T47D (cell line): Measurements from ENCODE around the gene RGS9.
"Not testable (repeated sequence)": the region's sequence is repeated elsewhere in the genome, so short reads cannot be mapped to it uniquely, and the experiment has no call there.

Experiments used
- DNase-seq, 2 experiments: peaks; one replicate each; pipeline versions ENCODE4 v3.0.0 to v3.0.0-alpha.2; 2011 to 2012; ENCODE audit warnings: low read depth in 1 of 2, low spot score in 1 of 2
- JUND ChIP-seq: IDR thresholded peaks from 2 replicates; pipeline ENCODE4 v1.6.1; 2012; ENCODE audit warnings: low read depth
- in situ Hi-C: cut with HindIII; loops from 2 replicates; pipeline ENCODE4 v1.10.0; 2016; ENCODE audit warnings: low sequenced_read_pairs, low pct_unique_long_range_greater_than_20kb

Gene RGS9

GRCh38 chr17:65102235-65102634, 34.9 kb upstream of the RGS9 start:
- in situ Hi-C loops = no loop called here
- DNase-seq = no peak
- no peak for TF ChIP-seq JUND

GRCh38 chr17:65102788-65103187, 34.4 kb upstream of the RGS9 start:
- DNase-seq = no peak
- no peak for TF ChIP-seq JUND
- in situ Hi-C loops = no loop called here

DNA sequence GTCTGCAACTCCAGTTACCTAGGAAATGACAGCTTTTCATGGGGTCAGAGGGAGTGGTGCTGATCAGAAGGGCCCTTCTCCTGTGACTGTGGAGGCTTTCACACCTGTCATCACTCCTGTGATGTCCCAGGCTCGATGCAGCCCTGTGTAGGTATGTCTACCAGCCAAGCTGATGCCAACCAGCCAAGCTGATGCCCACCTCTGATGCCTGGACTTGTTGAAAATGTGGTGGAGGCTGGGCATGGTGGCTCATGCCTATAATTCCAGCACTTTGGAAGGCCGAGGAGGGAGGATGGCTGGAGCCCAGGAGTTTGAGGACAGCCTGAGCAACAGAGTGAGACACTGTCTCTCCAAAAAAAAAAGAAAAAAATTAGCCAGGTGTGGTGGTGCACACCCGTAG, 33.7 kb upstream of the RGS9 start:
- no peak for TF ChIP-seq JUND
- in situ Hi-C loops = no loop called here
- DNase-seq = no peak

DNA sequence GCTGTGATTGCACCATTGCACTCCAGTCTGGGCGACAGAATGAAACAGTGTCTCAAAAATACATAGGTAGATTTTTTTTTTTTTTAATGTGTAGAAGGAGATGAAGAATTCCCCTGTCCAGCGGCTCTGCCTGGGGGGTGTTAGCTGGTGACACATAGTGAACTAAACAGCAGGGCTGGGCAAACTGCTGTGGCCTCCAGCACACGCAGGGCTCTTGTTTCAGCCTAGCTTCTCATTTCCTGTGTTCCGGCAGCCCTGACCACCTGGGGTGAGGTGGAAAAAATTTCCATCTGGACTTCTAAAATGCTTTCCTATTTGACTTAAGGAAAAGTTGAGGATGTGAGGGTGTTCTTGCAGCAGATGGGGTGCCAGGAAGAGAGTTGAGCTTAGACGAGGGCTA, 33.3 kb upstream of the RGS9 start:
- DNase-seq = no peak
- TF ChIP-seq JUND = no peak
- in situ Hi-C loops = no loop called here

GRCh38 chr17:65104541-65104940, 32.6 kb upstream of the RGS9 start:
- TF ChIP-seq JUND = no peak
- in situ Hi-C loops = no loop called here

DNA sequence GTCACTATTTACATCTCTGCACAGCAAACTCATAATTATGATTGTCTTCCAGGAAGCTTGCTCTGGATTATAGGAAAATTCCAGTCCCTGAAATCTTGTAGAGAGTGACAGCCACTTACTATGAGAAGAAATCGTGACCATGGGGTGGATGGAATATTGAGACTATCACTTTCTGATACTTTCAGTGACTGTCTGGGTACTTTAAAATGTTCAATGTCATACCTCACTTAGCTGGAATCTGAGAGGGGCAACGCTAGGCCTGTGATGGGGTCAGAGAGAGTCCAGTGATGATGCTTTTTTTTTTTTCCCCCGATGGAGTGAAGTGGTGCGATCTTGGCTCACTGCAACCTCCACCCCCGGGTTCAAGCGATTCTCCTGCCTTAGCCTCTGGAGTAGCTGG, 32.2 kb upstream of the RGS9 start:
- in situ Hi-C loops = no loop called here
- DNase-seq = no peak
- no peak for TF ChIP-seq JUND

More at GRCh38 chr17:65104541-65104940, 32.6 kb upstream of the RGS9 start:
- DNase-seq = no peak

DNA sequence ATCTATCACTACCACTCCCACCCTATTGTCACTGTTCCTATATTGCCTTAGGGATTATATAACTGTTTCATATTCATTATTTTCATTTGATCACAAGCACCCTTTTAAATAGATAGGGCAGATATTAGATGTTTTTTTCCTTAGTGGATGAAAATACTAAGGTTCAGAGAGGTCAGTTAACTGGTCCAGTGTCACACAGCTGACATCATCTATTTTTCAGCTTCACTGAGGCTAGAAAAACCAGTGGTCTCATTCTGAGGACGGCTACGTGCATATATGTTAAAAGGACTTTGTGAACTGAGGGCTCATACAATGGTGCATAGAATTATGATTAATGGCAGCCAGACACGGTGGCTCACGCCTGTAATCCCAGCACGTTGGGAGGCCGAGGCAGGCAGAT, 29.0 kb upstream of the RGS9 start:
- no peak for DNase-seq
- in situ Hi-C loops = no loop called here
- TF ChIP-seq JUND = no peak

DNA sequence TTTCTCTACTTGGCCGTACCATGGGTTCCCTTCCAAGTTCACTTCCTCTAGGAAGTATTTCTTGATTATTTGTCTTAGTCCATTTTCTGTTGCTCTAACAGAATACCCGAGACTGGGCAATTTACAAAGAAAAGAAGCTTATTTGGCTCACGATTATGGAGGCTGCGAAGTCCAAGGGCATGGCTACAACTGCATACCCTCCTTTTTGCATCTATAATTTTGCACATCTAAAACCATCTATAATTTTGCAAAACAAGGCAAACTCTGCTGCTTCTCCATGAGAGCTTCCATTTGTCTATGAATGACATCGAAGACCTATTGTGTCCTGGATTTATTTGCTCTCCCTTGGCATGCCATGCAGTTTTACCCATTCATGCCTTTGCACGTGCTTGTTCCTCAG, 27.6 kb upstream of the RGS9 start:
- no peak for TF ChIP-seq JUND
- DNase-seq = no peak
- in situ Hi-C loops = no loop called here

DNA sequence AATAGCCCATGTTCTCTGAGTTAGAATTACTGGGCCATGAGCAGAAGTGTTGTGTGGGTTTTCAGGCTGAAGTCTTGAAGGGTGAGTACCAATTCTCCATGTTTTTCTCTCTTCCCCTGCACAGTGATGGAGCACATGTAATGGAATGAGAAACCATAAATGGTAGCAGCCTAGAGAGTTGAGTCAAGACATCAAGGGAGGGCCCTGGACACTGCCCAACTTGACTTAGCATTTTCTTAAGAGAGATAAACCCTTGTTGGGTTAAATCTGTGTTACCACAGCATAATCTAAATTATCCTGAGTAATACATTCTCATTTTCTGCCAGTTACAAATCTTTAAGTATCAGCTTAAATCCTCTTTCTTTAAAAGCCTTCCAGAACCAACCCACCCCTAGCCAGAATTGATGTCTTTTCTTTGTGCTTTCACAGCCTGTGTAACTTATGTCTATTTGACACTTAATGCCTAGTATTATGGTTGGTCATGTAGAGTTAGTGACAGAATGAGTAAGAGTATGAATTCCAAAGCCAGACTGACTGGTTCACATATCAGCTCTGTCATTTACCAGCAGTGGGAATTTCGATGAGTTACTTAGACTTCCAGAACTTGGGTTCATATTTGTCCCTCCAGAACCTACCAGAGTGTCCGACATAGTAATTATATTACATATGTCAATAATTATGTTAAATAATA, 27.0 kb upstream of the RGS9 start:
- in situ Hi-C loops = no loop called here
- no peak for DNase-seq
- TF ChIP-seq JUND = no peak

DNA sequence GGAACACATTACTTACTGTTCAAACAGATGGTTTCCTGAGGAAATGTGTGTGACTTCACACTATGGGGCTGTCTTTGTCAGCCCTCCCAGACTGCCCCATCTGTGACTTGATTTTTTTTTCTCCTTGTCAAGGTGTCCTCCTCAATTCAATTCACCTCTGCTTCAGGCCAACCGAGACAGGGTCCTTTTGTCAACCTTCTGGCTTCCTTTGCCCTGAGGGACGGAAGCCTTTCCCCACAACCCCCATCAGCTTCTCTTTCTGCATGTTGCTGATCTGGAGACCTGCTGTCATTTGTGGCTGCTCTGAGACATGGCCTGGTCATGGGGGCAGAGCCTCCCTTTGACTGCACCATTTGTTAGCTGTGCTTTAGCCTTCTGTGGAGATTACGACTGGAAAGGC, 21.3 kb upstream of the RGS9 start:
- no peak for TF ChIP-seq JUND
- in situ Hi-C loops = no loop called here
- no peak for DNase-seq

- in situ Hi-C loops, DNase-seq: not testable (repeated sequence)
These were observed 20.7 kb upstream of the RGS9 start for GRCh38 chr17:65116515-65116914.

DNA sequence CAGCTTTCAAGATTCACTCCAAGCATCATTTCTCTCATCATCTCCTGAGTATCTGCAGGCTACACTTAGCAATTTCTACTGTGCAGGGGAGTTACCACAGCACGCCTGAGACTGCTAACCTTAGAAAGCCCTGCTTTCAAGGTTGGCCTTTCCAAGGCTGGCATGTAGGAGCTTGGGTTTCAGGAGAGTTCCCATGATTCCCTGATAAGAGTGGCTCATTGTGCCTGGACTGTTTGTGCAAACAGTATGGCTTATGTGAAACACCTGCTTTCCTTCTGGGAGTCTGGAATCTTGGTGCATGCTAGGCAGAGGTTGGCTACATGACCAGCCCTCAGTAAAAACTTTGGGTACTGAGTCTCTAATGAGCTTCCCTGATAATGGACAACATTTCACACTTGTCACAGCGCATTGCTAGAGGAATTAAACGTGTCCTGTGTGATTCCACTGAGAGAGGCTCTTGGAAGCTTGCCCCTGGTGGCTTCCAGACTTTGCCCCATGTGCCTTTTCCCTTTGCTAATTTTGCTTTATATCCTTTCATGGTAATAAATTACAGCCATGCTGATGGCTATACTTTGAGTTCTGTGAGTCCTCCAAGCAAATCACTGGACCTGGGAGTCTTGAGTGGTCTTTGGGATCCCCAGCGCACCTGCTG, 19.7 kb upstream of the RGS9 start:
- no peak for TF ChIP-seq JUND
- in situ Hi-C loops = no loop called here
- DNase-seq = no peak

- no peak for TF ChIP-seq JUND
- in situ Hi-C loops = no loop called here
- no peak for DNase-seq
These were observed 15.8 kb upstream of the RGS9 start for GRCh38 chr17:65121368-65121767.
